Hindlimb muscle (tissue), 1 donor: ENCODE measurements around the gene MMP11. TPM values are rescaled to one million over a fixed set of nuclear protein-coding genes. Genes with fewer than 3 reads are reported as not detected.

ENCODE experiments used
- DNase-seq: peaks from one replicate; pipeline ENCODE4 v3.0.0-alpha.2; 2013
- polyA plus RNA-seq: library from polyadenylated mRNA; unstranded; fragments of 120-200 nt; gene quantifications from one replicate; pipeline ENCODE4 v1.2.1, GENCODE V29; 2013; ENCODE audit not compliant: insufficient read length

The MMP11 gene
- polyA plus RNA-seq, 1 donor = 8.2 TPM

GRCh38 chr22:23781511-23782183 lies 9.0 kb downstream of the MMP11 start:
- no peak for DNase-seq

GRCh38 chr22:23782252-23782651 lies 9.6 kb downstream of the MMP11 start:
- DNase-seq = no peak

GRCh38 chr22:23782703-23783102 lies 10.1 kb downstream of the MMP11 start:
- DNase-seq = no peak

- no peak for DNase-seq
These were observed 10.9 kb downstream of the MMP11 start for GRCh38 chr22:23783265-23784150.

- no peak for DNase-seq
These were observed 11.6 kb downstream of the MMP11 start for GRCh38 chr22:23784215-23784732.

- no peak for DNase-seq
These were observed 13.6 kb downstream of the MMP11 start for GRCh38 chr22:23786261-23786710.

- DNase-seq = peak; percentile 94
These were observed 14.3 kb downstream of the MMP11 start, which contains the start of gene SMARCB1 for GRCh38 chr22:23786752-23787599. Gene SMARCB1 (plus strand): TSS chr22:23786966. CDS start chr22:23787170, 204 bp downstream.

- DNase-seq = no peak
These were observed 14.9 kb downstream of the MMP11 start for GRCh38 chr22:23787600-23787896.

- DNase-seq = no peak
These were observed 15.3 kb downstream of the MMP11 start for GRCh38 chr22:23787910-23788309.

- no peak for DNase-seq
These were observed 16.5 kb downstream of the MMP11 start for GRCh38 chr22:23789121-23789520.

GRCh38 chr22:23789638-23790037 lies 17.0 kb downstream of the MMP11 start:
- no peak for DNase-seq

GRCh38 chr22:23790819-23791737 lies 18.4 kb downstream of the MMP11 start:
- DNase-seq = peak; percentile 55

GRCh38 chr22:23791738-23792645 lies 19.3 kb downstream of the MMP11 start:
- DNase-seq = no peak

- no peak for DNase-seq
These were observed 20.7 kb downstream of the MMP11 start for GRCh38 chr22:23793326-23793725.

GRCh38 chr22:23796461-23796860 lies 23.8 kb downstream of the MMP11 start:
- DNase-seq = peak; percentile 56

GRCh38 chr22:23800297-23801237 lies 27.9 kb downstream of the MMP11 start:
- DNase-seq = no peak

GRCh38 chr22:23801238-23801821 lies 28.7 kb downstream of the MMP11 start:
- DNase-seq = no peak

GRCh38 chr22:23801886-23802377 lies 29.3 kb downstream of the MMP11 start:
- DNase-seq = no peak
